ENCODE results near the gene CLIP3. TPM values are rescaled to one million over a fixed set of nuclear protein-coding genes. Genes with fewer than 3 reads are reported as not detected.

CLIP3 gene
- total RNA-seq, 3 donors from 2014 or later: 7.5 to 13.4 (median 7.6) TPM

Other genes starting within 250 kb of the CLIP3 start
- gene PRODH2, start 220.0 kb downstream of the CLIP3 start, total RNA-seq: not detected
- under 1 TPM in 1 of 3 donors, not detected in 2; 0.15 TPM for gene NPHS1, start 180.4 kb downstream of the CLIP3 start, total RNA-seq
- gene KIRREL2, start 176.0 kb downstream of the CLIP3 start, total RNA-seq: under 1 TPM in 2 of 3 donors, not detected in 1; 0.15 to 0.66 TPM
- gene APLP1, start 164.3 kb downstream of the CLIP3 start, total RNA-seq: 1 to 10 TPM; 2.6 to 4.2 (median 3.3) TPM
- 10 to 100 TPM in 1 of 3 donors, 1 to 10 TPM in 2; 4.3 to 15.2 (median 7.9) TPM for gene NFKBID, start 132.3 kb downstream of the CLIP3 start, total RNA-seq
- gene HCST, start 130.3 kb downstream of the CLIP3 start, total RNA-seq: 1 to 10 TPM; 3.3 to 7.2 (median 3.5) TPM
- gene TYROBP, start 124.6 kb downstream of the CLIP3 start, total RNA-seq: 100 to 1,000 TPM in 2 of 3 donors, 10 to 100 TPM in 1; 56.4 to 239 (median 112) TPM
- 1 to 10 TPM; 5.2 to 6.7 (median 5.4) TPM for gene LRFN3, start 96.5 kb downstream of the CLIP3 start, total RNA-seq
- 10 to 100 TPM; 47.5 to 58.8 (median 48.8) TPM for gene SDHAF1, start 37.7 kb downstream of the CLIP3 start, total RNA-seq
- gene SYNE4, start 24.1 kb downstream of the CLIP3 start, total RNA-seq: 10 to 100 TPM in 1 of 3 donors, 1 to 10 TPM in 1, under 1 TPM in 1; 0.16 to 15.5 (median 9.5) TPM
- gene ALKBH6, start 18.7 kb downstream of the CLIP3 start, total RNA-seq: 10 to 100 TPM; 18.0 to 23.0 (median 20.3) TPM
- 10 to 100 TPM in 2 of 3 donors, 1 to 10 TPM in 1; 8.6 to 11.0 (median 10.2) TPM for gene THAP8, start 21.4 kb upstream of the CLIP3 start, total RNA-seq
- under 1 TPM; 0.59 to 0.98 (median 0.80) TPM for gene WDR62, start 22.0 kb upstream of the CLIP3 start, total RNA-seq
- not detected for gene OVOL3, start 78.3 kb upstream of the CLIP3 start, total RNA-seq
- 10 to 100 TPM; 44.2 to 68.2 (median 58.2) TPM for gene POLR2I, start 82.0 kb upstream of the CLIP3 start, total RNA-seq
- gene TBCB, start 82.6 kb upstream of the CLIP3 start, total RNA-seq: 100 to 1,000 TPM; 106 to 146 (median 124) TPM
- gene CAPNS1, start 107.2 kb upstream of the CLIP3 start, total RNA-seq: 100 to 1,000 TPM; 144 to 286 (median 200) TPM
- gene COX7A1, start 119.6 kb upstream of the CLIP3 start, total RNA-seq: 10 to 100 TPM; 20.8 to 69.3 (median 29.5) TPM
- gene ZNF565, start 181.8 kb upstream of the CLIP3 start, total RNA-seq: 1 to 10 TPM; 4.3 to 7.8 (median 7.2) TPM
- 100 to 1,000 TPM in 1 of 3 donors, 10 to 100 TPM in 2; 55.5 to 109 (median 78.7) TPM for gene ZNF146, start 182.2 kb upstream of the CLIP3 start, total RNA-seq

Data from breast epithelium (tissue), 3 donors.